SKM-1 (cell line): ENCODE results near the gene NRG2.

Experiments
- DNase-seq: peaks from one replicate; lab custom pipeline; 2025; ENCODE audit not compliant: unreplicated experiment; lab: John Stamatoyannopoulos, UW

NRG2 gene

GRCh38 chr5:139951296-139951924 lies 91.7 kb downstream of the NRG2 start:
- DNase-seq, result peak; percentile 25

GRCh38 chr5:139950436-139950835 lies 92.7 kb downstream of the NRG2 start:
- DNase-seq, result no peak

DNA sequence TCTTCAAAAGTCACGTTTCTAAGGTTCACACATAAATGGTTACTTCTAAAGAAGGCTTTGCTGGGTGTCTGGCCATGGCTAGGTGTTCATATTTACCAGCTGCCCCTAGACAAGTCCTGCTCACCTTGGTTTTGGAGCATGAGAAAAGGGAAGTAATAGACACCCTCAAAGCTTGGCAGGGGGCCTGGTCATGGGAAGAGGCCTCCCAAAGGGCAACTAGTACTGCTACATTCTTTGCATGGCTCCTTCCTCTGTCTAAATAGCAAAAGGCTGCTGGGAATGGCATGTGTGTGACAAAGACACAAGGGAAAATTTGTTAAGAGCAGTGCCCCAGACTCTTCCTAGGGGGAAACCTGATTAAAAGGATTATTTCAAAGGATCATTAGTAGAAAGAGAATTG lies 93.4 kb downstream of the NRG2 start:
- no peak for DNase-seq

- no peak for DNase-seq
These were observed 95.4 kb downstream of the NRG2 start for GRCh38 chr5:139947727-139948126.

DNA sequence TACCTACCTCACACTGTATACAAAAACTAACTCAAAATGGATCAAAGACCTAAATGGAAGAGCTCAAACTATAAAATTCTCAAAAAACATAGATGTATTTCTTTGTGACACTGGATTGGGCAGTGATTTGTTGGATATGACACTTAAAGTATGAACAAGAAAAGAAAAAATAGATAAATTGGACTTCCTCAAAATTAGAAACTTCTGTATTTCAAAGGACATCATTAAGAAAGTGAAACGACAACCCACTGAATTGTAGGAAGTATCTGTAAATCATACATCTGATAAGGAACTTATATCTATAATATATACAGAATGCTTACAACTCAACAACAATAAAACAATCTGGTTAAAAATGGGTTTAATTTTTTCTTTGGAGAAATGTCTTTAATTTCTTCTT lies 96.7 kb downstream of the NRG2 start:
- DNase-seq, result peak; percentile 25

DNA sequence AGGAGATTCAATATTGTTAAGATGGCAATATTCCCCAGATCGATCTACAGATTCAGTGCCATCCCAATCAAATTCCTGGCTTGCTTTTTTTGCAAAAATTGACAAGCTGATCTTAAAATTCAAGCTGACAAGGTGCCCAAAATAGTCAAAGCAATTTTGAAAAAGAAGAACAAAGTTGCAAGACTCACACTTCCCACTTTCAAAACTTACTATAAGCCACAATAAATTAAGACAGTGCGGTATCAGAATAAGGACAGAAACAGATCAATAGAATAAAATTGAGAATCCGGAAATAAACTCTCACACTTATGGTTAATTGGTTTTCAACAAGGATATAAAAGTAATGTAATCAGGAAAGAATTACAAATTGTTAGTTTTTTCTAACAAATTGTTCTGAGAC lies 97.1 kb downstream of the NRG2 start:
- DNase-seq, result no peak

DNA sequence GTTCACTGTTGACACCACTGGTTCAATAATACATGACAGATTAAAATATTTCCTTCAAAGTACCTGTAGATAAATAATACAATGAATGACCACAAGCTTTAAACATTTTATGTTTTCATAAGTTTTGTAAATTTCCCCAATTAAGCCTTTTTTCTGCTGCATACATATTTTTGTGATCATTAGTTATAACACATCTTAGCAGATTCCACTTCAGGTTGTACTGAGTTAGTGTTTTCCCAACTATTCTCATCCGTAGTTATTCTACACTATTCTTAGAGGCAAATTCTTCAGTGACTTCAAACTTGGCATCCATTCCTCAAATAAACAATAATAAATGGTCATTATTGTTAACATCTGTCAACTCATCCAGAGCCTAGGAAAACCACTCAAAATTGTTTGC lies 100.9 kb downstream of the NRG2 start:
- DNase-seq, result no peak

DNA sequence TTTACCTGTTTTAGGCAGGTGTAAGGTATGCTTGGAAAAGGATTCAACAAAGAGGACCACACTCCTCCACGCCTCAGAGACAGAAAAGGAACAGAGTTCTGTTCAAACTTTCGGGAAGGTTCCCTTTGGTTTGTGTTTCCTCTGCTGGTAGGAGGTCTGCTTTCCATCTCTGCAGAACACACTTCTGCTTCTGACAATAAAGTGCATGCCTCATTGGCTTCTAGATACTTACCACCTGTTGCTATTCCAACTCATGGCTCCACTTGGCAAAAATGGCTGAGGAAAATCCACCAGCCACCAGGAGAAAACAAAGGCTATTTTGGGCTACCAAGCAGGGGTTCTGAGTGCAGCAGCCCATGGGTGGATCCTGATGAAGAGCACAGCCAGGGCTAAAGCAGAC lies 112.7 kb downstream of the NRG2 start:
- DNase-seq, result no peak

DNA sequence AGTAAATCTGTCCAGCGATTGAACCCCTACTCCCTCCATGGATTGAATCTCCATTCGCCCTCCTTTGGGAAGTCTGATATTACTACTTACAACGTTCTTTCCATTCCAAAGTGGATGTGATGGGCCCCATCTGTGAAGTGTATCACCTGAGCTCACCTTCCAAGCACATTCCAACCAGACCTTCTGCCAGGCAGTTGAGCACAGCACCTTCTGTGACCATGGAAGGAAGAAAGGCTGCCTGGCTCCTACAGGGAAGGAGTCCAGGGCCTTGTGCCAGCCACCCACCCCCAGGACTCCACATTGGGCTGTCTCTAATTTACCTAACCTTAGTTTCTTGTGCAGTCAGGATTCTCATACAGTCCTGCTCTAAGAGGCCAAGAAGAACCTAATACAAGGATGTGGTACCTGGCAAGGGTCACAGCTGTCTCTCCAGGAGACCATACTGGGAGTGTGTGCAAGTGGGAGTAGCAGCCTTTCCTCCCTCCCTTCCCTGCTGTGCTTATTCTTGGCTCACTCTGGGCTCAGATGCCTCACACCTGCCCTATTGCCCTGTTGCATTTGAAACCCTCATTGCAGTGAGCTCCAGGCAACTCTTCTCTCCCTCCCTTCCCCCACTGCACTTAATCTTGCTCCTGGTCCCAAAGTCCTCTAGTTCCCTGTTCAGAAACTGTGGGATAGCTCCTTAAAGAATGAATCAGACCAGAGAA lies 116.1 kb downstream of the NRG2 start:
- no peak for DNase-seq

- DNase-seq, result no peak
These were observed 117.2 kb downstream of the NRG2 start for GRCh38 chr5:139925650-139926640.

GRCh38 chr5:139925216-139925562 lies 117.9 kb downstream of the NRG2 start:
- no peak for DNase-seq

DNA sequence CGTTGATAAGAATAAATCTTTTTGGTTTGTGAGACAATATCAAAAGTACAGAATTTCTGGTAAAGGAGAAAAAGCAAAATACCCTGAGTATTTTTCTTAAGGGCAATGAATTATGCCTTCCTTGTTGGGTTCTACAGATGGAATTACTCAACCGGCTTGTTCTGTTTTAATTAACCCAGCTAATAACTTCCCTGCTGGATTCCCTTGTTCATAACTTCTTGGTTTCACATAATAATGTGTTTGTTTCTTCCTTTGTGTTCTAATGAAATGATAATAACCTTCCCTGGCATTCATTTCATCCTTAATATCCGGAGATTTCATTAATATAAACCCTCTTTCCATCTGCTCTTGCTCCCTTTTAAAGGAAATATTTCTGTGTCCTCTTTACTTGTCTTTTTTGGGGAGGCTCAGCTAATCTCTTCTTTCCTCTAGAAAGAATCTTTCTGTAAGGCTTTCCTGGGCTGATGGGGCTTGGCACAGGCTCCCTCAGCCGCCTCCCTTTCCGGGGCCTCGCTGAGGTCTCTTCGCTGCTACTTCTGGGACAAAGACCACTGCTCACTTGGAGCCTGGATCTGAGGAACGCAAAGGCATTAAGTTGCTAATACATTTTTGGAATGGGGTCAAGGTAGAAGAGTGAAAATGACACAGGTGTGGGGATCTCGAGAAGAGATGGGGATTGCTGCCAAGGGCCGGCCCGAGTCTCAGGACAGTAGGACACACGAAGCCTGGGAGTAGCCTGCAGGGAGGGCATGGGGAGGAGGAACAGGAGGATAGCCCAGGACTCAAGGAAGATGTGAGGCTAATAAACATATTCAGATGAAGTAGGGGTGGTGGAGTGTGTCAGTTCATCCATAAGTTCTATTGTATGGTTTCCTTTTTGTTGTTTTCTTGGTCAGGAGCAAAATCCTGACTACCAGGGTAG lies 118.5 kb downstream of the NRG2 start:
- DNase-seq, result no peak

- no peak for DNase-seq
These were observed 123.8 kb downstream of the NRG2 start for GRCh38 chr5:139919308-139919707.

DNA sequence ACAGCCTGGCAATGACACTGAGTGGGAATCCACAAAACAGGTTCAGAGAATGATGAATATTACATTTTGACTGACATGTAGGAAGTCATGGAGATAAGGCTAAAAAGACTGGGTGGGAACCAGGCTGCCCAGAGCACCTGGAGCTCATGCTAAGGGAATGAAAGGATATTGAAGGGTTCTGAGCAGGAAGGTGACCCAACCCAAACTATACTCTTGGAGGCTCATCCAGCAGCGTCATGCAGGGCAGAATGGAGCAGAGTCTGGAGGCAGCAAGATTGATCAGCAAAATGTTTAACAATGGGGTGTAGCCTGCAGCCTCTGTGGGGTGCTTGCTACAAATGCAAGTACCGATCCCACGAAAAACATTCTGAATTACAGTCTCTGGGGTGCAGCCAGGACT lies 127.3 kb downstream of the NRG2 start:
- DNase-seq, result no peak

GRCh38 chr5:139915266-139915665 lies 127.8 kb downstream of the NRG2 start:
- no peak for DNase-seq

DNA sequence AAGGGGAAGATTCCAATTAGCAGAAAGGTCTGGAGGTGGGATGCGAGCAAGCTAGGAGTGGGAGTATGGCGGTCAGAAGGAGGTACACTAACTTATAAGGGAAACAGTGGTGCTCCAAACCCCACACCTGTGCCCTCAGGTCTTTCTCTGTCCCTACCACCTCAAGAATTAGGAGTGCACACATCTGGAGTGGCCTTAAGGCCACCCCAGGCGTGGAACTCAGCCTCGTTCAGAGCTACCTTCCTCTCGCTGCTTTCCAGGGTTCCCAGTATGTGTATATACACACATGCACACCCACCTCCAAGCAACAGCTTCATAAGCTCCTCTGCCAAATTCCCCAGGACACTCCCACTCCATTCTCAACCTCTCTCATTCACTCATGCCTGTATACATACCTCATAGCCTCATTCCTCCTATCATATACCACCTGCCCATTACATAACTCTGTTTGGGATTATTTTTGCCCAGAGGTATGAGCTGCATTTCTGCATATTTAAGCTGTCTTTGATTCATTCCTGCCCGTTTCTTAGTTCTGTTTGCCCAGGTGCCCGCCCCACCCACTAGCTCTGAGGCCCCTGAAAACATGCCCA lies 128.8 kb downstream of the NRG2 start:
- DNase-seq, result no peak

DNA sequence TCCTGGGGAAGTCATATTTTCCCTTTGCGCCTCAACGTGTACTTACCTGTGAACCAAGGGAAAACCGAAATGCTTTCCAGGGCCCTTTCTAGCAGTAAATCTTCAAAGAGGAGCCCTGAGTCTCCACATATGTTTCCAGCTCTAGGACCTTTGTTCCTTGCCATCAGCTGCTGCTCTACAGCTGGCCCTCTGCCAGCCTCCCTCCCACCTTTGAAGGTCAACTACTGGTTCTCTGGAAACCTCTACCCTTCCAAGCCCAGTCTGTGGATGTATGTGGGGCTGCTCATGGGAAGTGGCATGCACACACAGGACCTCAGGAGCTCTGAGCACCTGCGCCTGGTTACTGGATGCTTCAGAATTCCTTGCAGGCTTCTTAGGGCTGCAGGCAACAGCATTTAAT lies 130.3 kb downstream of the NRG2 start:
- no peak for DNase-seq

DNA sequence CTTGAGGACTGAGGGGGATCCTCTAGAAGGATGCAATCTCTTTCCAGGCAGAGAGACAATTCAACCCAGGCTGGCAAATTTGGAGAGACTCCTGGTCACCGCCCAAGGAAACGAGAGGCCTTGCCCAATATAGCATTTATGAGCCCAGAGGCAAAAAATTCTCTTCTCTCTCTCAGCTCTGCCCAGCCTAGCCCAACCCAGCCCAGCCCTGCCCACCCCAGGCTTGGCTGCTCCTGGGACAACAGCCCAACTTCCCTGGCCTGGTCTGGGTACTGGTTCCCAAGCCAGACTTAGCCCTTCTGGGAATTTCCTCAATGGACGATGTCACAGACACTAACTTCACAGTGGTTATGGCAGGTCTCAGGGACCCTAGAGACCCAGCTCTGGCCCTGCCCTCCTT lies 130.9 kb downstream of the NRG2 start:
- no peak for DNase-seq

DNA sequence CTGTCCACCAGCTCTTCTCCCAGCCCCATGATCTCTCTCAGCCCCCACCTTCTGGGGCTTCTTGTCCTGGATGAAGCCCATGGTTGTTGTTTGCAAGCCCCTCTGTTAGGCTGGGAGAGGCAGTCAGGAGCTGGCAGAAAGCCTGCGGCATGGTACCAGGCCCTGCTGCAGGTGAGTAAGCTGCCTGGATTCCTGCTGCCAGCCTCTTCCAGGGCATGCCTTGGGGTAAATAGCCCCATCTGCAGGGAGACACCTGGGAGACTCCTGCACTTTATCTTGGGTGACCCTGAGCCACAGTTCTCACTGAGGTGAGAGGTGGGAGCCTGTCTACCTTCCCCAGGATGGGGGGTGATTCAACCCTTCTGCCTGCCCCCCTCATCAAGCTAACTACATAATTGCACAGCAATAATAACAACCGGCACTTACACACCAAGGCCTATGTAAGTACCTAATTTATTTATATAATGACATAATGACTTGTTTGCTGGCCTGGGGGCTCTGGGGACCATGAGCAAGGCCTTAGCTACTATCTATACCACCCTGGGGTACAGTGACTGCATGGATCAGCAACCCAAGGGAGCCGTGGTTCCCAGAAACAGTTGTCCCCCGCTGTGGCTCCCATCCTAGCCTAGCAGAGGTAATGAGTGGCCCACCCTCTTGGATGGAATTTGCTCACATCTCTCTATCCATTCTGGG lies 131.5 kb downstream of the NRG2 start:
- no peak for DNase-seq

GRCh38 chr5:139910901-139911300 lies 132.2 kb downstream of the NRG2 start:
- DNase-seq, result no peak
